ENCODE data around the gene ITGB3BP. TPM values are rescaled to one million over a fixed set of nuclear protein-coding genes. Genes with fewer than 3 reads are reported as not detected.

ITGB3BP gene
- total and polyA plus RNA-seq, 2 of the 8 experiments (the other 6 are each of a cell fraction or from before 2014, with no cell fraction given), result 17.6 to 49.1 TPM

DNA sequence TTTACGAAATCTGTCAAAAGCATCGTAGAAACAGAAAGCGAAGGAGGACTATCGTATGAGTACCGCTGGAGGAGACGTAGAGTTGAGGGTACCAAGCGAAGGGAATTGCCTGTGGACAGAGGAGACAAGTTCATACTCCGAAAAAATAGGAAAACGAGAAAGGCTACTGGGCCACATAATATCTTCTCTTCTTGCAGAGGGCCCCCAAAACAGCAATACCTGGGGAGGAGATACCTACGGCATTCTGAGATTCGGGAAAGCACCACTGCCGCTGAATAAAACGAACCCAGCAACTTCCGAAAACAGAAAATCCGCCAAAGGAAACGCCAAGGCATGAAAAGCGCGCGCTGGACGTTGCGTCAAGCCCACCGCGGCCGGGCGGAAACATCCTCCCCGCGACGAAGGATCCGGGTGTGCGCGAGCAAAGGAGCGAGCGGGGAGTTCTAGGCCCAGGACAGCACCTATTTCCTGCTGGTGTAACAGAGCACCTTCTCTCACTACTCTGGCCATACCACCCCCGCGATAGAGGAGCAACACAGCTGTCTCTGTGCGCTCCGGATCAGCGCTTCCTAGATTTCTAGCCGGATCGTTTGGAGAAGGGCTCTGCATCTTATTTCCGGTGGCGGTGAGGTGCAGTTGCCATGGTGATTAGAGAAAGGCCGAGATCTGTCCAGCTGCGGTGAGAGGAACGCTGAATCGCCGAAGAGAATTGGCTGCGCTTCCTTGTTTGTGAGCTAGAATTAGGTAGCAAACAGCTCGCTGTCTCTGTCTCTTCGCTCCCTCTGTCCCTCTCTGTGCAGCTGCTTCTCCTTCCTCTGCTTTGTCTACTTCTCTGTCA is at the start of gene ITGB3BP, which contains the start of gene EFCAB7 (continued):
- TF ChIP-seq, protein P1, sequence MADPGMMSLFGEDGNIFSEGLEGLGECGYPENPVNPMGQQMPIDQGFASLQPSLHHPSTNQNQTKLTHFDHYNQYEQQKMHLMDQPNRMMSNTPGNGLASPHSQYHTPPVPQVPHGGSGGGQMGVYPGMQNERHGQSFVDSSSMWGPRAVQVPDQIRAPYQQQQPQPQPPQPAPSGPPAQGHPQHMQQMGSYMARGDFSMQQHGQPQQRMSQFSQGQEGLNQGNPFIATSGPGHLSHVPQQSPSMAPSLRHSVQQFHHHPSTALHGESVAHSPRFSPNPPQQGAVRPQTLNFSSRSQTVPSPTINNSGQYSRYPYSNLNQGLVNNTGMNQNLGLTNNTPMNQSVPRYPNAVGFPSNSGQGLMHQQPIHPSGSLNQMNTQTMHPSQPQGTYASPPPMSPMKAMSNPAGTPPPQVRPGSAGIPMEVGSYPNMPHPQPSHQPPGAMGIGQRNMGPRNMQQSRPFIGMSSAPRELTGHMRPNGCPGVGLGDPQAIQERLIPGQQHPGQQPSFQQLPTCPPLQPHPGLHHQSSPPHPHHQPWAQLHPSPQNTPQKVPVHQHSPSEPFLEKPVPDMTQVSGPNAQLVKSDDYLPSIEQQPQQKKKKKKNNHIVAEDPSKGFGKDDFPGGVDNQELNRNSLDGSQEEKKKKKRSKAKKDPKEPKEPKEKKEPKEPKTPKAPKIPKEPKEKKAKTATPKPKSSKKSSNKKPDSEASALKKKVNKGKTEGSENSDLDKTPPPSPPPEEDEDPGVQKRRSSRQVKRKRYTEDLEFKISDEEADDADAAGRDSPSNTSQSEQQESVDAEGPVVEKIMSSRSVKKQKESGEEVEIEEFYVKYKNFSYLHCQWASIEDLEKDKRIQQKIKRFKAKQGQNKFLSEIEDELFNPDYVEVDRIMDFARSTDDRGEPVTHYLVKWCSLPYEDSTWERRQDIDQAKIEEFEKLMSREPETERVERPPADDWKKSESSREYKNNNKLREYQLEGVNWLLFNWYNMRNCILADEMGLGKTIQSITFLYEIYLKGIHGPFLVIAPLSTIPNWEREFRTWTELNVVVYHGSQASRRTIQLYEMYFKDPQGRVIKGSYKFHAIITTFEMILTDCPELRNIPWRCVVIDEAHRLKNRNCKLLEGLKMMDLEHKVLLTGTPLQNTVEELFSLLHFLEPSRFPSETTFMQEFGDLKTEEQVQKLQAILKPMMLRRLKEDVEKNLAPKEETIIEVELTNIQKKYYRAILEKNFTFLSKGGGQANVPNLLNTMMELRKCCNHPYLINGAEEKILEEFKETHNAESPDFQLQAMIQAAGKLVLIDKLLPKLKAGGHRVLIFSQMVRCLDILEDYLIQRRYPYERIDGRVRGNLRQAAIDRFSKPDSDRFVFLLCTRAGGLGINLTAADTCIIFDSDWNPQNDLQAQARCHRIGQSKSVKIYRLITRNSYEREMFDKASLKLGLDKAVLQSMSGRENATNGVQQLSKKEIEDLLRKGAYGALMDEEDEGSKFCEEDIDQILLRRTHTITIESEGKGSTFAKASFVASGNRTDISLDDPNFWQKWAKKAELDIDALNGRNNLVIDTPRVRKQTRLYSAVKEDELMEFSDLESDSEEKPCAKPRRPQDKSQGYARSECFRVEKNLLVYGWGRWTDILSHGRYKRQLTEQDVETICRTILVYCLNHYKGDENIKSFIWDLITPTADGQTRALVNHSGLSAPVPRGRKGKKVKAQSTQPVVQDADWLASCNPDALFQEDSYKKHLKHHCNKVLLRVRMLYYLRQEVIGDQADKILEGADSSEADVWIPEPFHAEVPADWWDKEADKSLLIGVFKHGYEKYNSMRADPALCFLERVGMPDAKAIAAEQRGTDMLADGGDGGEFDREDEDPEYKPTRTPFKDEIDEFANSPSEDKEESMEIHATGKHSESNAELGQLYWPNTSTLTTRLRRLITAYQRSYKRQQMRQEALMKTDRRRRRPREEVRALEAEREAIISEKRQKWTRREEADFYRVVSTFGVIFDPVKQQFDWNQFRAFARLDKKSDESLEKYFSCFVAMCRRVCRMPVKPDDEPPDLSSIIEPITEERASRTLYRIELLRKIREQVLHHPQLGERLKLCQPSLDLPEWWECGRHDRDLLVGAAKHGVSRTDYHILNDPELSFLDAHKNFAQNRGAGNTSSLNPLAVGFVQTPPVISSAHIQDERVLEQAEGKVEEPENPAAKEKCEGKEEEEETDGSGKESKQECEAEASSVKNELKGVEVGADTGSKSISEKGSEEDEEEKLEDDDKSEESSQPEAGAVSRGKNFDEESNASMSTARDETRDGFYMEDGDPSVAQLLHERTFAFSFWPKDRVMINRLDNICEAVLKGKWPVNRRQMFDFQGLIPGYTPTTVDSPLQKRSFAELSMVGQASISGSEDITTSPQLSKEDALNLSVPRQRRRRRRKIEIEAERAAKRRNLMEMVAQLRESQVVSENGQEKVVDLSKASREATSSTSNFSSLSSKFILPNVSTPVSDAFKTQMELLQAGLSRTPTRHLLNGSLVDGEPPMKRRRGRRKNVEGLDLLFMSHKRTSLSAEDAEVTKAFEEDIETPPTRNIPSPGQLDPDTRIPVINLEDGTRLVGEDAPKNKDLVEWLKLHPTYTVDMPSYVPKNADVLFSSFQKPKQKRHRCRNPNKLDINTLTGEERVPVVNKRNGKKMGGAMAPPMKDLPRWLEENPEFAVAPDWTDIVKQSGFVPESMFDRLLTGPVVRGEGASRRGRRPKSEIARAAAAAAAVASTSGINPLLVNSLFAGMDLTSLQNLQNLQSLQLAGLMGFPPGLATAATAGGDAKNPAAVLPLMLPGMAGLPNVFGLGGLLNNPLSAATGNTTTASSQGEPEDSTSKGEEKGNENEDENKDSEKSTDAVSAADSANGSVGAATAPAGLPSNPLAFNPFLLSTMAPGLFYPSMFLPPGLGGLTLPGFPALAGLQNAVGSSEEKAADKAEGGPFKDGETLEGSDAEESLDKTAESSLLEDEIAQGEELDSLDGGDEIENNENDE (IDR thresholded peaks at IDR 0.05; ENCODE audit: insufficient replicate concordance, low read length), result peak; percentile 57
- 0 out of 2 replicates have a peak, but pooled peaks have one; percentile 41 for TF ChIP-seq SP1 (IDR thresholded peaks at IDR 0.05; ENCODE audit: low read depth, low read length)
- TF ChIP-seq SUZ12 (IDR thresholded peaks at IDR 0.05; ENCODE audit: low read length), result no peak
- TF ChIP-seq SIN3A (conservative IDR thresholded peaks at IDR 0.05 in 1 of 2, IDR thresholded peaks at IDR 0.05 in 1 of 2; ENCODE audit: low read depth in 1 of 2, low read length in 2 of 2), result peak; percentile 87 to 98; a peak in 3 of 4 replicates
- no peak for TF ChIP-seq RFX5 (IDR thresholded peaks at IDR 0.05; ENCODE audit: borderline replicate concordance, low read depth, low read length)
- TF ChIP-seq SP2 (IDR thresholded peaks at IDR 0.05; ENCODE audit: low read length), result no peak
- TF ChIP-seq, protein P2, sequence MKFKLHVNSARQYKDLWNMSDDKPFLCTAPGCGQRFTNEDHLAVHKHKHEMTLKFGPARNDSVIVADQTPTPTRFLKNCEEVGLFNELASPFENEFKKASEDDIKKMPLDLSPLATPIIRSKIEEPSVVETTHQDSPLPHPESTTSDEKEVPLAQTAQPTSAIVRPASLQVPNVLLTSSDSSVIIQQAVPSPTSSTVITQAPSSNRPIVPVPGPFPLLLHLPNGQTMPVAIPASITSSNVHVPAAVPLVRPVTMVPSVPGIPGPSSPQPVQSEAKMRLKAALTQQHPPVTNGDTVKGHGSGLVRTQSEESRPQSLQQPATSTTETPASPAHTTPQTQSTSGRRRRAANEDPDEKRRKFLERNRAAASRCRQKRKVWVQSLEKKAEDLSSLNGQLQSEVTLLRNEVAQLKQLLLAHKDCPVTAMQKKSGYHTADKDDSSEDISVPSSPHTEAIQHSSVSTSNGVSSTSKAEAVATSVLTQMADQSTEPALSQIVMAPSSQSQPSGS (IDR thresholded peaks at IDR 0.05; ENCODE audit: low read length), result peak; percentile 52; the same call in 1 of the 2 replicates
- TF ChIP-seq JUND (IDR thresholded peaks at IDR 0.05; ENCODE audit: low read length), result no peak; the same call in 1 of the 2 replicates

Data from H1 (cell line).